Measurements from ENCODE around the gene ZNF70. TPM values are rescaled to one million over a fixed set of nuclear protein-coding genes. Genes with fewer than 3 reads are reported as not detected.

The ZNF70 gene
- total and polyA plus RNA-seq, 2 of the 13 experiments (the other 11 are each of a cell fraction or from before 2014, with no cell fraction given): 0.62 to 3.6 TPM

DNA sequence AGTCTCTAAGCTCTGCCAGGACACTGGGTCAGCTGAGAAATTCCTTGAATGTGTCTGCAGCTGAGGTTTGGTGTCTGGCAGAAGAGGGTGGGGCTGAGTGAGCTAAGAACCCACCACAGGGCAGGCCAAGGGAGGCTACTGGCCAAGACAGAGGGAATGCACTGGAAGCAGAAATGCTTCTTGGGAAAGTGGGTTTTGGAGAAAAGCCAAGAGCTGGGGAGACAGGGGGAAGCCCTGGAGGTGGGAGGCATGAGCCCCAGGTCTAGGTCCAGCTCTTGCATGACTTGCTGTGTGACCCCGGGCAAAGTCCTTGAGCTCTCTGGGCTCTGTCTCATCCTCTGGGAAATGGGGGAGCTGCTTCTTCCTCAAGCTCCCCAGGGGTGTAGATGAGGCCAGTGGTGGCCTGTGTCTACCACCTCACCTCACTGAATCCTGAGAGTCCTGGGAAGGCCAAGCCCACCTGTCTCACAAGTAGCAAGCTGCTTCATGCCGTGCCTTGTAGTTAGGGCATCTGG lies 24.1 kb upstream of the ZNF70 start (continued):
- TF ChIP-seq ZNF235 (CRISPR knock-in tag; IDR thresholded peaks at IDR 0.05; ENCODE audit: borderline replicate concordance) (no peak), ZNF546 (CRISPR knock-in tag; conservative IDR thresholded peaks at IDR 0.05) (no peak), ZNF18 (CRISPR knock-in tag; IDR thresholded peaks at IDR 0.05; ENCODE audit: insufficient replicate concordance) (no peak), TEAD3 (CRISPR knock-in tag; optimal IDR thresholded peaks at IDR 0.05; ENCODE audit: borderline replicate concordance) (peak; percentile 10), RARA (CRISPR knock-in tag; IDR thresholded peaks at IDR 0.05) (peak; percentile 45; the same call in 1 of the 2 replicates), ZNF138 (CRISPR knock-in tag; IDR thresholded peaks at IDR 0.05; ENCODE audit: low read depth) (no peak), GPN1 (CRISPR knock-in tag; IDR thresholded peaks at IDR 0.05; ENCODE audit: borderline replicate concordance) (no peak), TARDBP (CRISPR knock-in tag; IDR thresholded peaks at IDR 0.05) (no peak), ZNF121 (CRISPR knock-in tag; IDR thresholded peaks at IDR 0.05) (peak; percentile 41; the same call in 1 of the 2 replicates), AFF4 (CRISPR knock-in tag; IDR thresholded peaks at IDR 0.05) (no peak), ARNTL (CRISPR knock-in tag; IDR thresholded peaks at IDR 0.05) (no peak), BHLHE40 (IDR thresholded peaks at IDR 0.05; ENCODE audit: low read length) (no peak), KDM1A (CRISPR knock-in tag; IDR thresholded peaks at IDR 0.05) (0 out of 2 replicates have a peak, but pooled peaks have one; percentile 44)
- TF ChIP-seq, protein P1, sequence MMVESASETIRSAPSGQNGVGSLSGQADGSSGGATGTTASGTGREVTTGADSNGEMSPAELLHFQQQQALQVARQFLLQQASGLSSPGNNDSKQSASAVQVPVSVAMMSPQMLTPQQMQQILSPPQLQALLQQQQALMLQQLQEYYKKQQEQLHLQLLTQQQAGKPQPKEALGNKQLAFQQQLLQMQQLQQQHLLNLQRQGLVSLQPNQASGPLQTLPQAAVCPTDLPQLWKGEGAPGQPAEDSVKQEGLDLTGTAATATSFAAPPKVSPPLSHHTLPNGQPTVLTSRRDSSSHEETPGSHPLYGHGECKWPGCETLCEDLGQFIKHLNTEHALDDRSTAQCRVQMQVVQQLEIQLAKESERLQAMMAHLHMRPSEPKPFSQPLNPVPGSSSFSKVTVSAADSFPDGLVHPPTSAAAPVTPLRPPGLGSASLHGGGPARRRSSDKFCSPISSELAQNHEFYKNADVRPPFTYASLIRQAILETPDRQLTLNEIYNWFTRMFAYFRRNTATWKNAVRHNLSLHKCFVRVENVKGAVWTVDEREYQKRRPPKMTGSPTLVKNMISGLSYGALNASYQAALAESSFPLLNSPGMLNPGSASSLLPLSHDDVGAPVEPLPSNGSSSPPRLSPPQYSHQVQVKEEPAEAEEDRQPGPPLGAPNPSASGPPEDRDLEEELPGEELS (CRISPR knock-in tag; IDR thresholded peaks at IDR 0.05): no peak
- TF ChIP-seq, protein P2, sequence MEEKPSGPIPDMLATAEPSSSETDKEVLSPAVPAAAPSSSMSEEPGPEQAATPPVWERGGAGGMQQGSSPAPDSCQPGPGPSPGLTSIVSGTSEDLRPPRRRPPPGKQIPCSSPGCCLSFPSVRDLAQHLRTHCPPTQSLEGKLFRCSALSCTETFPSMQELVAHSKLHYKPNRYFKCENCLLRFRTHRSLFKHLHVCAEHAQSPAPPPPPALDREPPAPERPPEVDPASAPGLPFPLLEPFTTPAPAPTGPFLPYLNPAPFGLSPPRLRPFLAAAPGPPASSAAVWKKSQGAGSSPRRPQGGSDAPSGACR (CRISPR knock-in tag; IDR thresholded peaks at IDR 0.05): no peak
